Transverse colon (tissue), 3 donors: ENCODE data around the gene FGD4.

ENCODE experiments used
- CTCF ChIP-seq, 5 experiments: fragments of 200-600 bp in 3 of 5; fragments of 450-650 bp in 2 of 5; sonication (generic) in 3 of 5; IDR thresholded peaks; 1 replicate in 2 of 5; 2 replicates in 3 of 5; pipeline ENCODE4 v1.5.1; 2016 to 2017; ENCODE audit warnings: antibody characterized with exemption in 5 of 5, inconsistent platforms in 3 of 5, mild to moderate bottlenecking in 2 of 5, moderate library complexity in 1 of 5
- EP300 ChIP-seq: sonication (generic); formaldehyde crosslinking; IDR thresholded peaks from one replicate; pipeline ENCODE4 v1.6.1; 2017; ENCODE audit warnings: antibody characterized with exemption, low read depth
- POLR2A ChIP-seq: fragments of 450-650 bp; IDR thresholded peaks from one replicate; pipeline ENCODE4 v1.6.1; 2016; ENCODE audit warnings: antibody characterized with exemption, mild to moderate bottlenecking, moderate library complexity

- no peak for TF ChIP-seq POLR2A
- no peak for TF ChIP-seq CTCF (IDR thresholded peaks at IDR 0.05)
- TF ChIP-seq EP300 = no peak
Measured at GRCh38 chr12:32686340-32686739, 287.0 kb downstream of the FGD4 start.
